PC-9 (cell line): ENCODE measurements around the gene BRF1. TPM values are rescaled to one million over a fixed set of nuclear protein-coding genes. Genes with fewer than 3 reads are reported as not detected.

ENCODE experiments used
- BruUV-seq: library from RNA; stranded (reverse); fragments of 400-500 nt; replicated peaks from 2 replicates; lab custom pipeline; 2021; lab: Mats Ljungman, UMichigan
- CTCF ChIA-PET: fragments of 300-600 bp; sonication (Branson Sonifier 250); formaldehyde crosslinking; loops from one replicate; lab custom pipeline; 2022; ENCODE audit warnings: antibody characterized with exemption; lab: Charles Lee
- POLR2A ChIA-PET: fragments of 300-600 bp; sonication (Branson Sonifier 250); formaldehyde crosslinking; loops from one replicate; lab custom pipeline; 2022; ENCODE audit warnings: antibody characterized with exemption; ENCODE audit not compliant: unreplicated experiment; lab: Charles Lee
- DNase-seq, 2 experiments: peaks; one replicate each; pipeline versions ENCODE4 v3.0.0 to v3.0.0-alpha.2; 2015 to 2022; ENCODE audit warnings: mixed read lengths in 1 of 2
- H2AFZ ChIP-seq: fragments of 200-600 bp; sonication (generic); 2 replicates; pipeline ENCODE4 v1.8.1; 2017; ENCODE audit warnings: antibody characterized with exemption
- H3F3A ChIP-seq: fragments of 200-600 bp; sonication (generic); 2 replicates; pipeline ENCODE4 v1.8.1; 2017; ENCODE audit warnings: antibody characterized with exemption, mild to moderate bottlenecking, low read depth; ENCODE audit not compliant: insufficient read depth
- H3K27ac ChIP-seq: fragments of 200-600 bp; sonication (generic); 2 replicates; pipeline ENCODE4 v1.6.1; 2016; ENCODE audit warnings: mixed run types
- H3K27me3 ChIP-seq: fragments of 200-600 bp; sonication (generic); 2 replicates; pipeline ENCODE4 v1.6.1; 2016; ENCODE audit warnings: low read depth, mixed run types; ENCODE audit not compliant: insufficient read depth
- H3K36me3 ChIP-seq: fragments of 200-600 bp; sonication (generic); 2 replicates; pipeline ENCODE4 v1.6.1; 2016; ENCODE audit warnings: low read depth, mixed run types
- H3K4me1 ChIP-seq: fragments of 200-600 bp; sonication (generic); replicated peaks from 2 replicates; pipeline ENCODE4 v1.6.1; 2016; ENCODE audit warnings: mixed run types; ENCODE audit not compliant: insufficient read depth
- H3K4me2 ChIP-seq: fragments of 200-600 bp; sonication (generic); 2 replicates; pipeline ENCODE4 v1.6.1; 2017; ENCODE audit warnings: mixed run types
- H3K4me3 ChIP-seq: fragments of 200-600 bp; sonication (generic); 2 replicates; pipeline ENCODE4 v1.6.1; 2016; ENCODE audit warnings: mixed run types
- H3K79me2 ChIP-seq: fragments of 200-600 bp; sonication (generic); 2 replicates; pipeline ENCODE4 v1.6.1; 2017; ENCODE audit warnings: low read depth, mixed run types
- H3K9me2 ChIP-seq: fragments of 200-600 bp; sonication (generic); 2 replicates; pipeline ENCODE4 v1.8.1; 2017; ENCODE audit warnings: mild to moderate bottlenecking; ENCODE audit not compliant: insufficient read depth
- H3K9me3 ChIP-seq: fragments of 200-600 bp; sonication (generic); 2 replicates; pipeline ENCODE4 v1.8.1; 2016; ENCODE audit warnings: low read depth; ENCODE audit not compliant: insufficient read depth
- H4K20me1 ChIP-seq: fragments of 200-600 bp; sonication (generic); 2 replicates; pipeline ENCODE4 v1.8.1; 2017; ENCODE audit not compliant: insufficient read depth
- CTCF ChIP-seq: fragments of 200-600 bp; sonication (generic); conservative IDR thresholded peaks from 2 replicates; pipeline ENCODE4 v1.6.1; 2017; ENCODE audit warnings: mixed run types, antibody characterized with exemption, mild to moderate bottlenecking, moderate library complexity
- EZH2 ChIP-seq: fragments of 200-600 bp; sonication (generic); IDR thresholded peaks from 2 replicates; pipeline ENCODE4 v1.8.0; 2017; ENCODE audit warnings: antibody characterized with exemption, low read depth
- intact Hi-C: fragments of 100-400 bp; cut with micrococcal nuclease; formaldehyde crosslinking; loops from one replicate; pipeline ENCODE4 v1.10.0; 2022; ENCODE audit not compliant: unreplicated experiment
- total RNA-seq: library from RNA; stranded (reverse); gene quantifications from 2 replicates; pipeline ENCODE4 v1.2.3, GENCODE V29; 2021

The BRF1 gene
- total RNA-seq, 1 experiment from 2014 or later = 24.8 TPM

GRCh38 chr14:105316968-105317510, 16.2 kb upstream of the BRF1 start:
- TF ChIP-seq EZH2 (no peak), CTCF (no peak)
- H3K4me2 ChIP-seq = peak overlapping the region; percentile 99; the same call in 1 of the 2 replicates
- peaks cover 66% of the 10 kb centered on the region for H3K79me2 ChIP-seq
- peaks cover 14% of the 10 kb centered on the region for H3K4me1 ChIP-seq
- no peak overlapping the region for H3K4me3 ChIP-seq
- H3K9me3 ChIP-seq = no peaks in the 10 kb centered on the region
- H3K27me3 ChIP-seq = no peaks in the 10 kb centered on the region
- BruUV-seq = no TSS peak
- DNase-seq = no peak
- ChIA-PET CTCF (interaction anchor here (0.6 kb wide), 1 partner anchor 1677 kb away, joined by 3 read pairs; no protein-coding TSS in a partner anchor), POLR2A (no interaction called here)
- H2AFZ ChIP-seq = no peak overlapping the region
- no peak overlapping the region for H3K27ac ChIP-seq
- H3F3A ChIP-seq = peaks cover 12% of the 10 kb centered on the region
- intact Hi-C loops = loop anchor here (2.0 kb wide), 1 partner anchor 174 kb away; the partner anchor contains the start of gene TEDC1
- peaks cover 3% of the 10 kb centered on the region; the same call in 1 of the 2 replicates for H4K20me1 ChIP-seq
- no peaks in the 10 kb centered on the region for H3K9me2 ChIP-seq
- no peaks in the 10 kb centered on the region for H3K36me3 ChIP-seq

- H3K27me3 ChIP-seq = no peaks in the 10 kb centered on the region
- peaks cover 14% of the 10 kb centered on the region for H3K4me1 ChIP-seq
- no peak overlapping the region; the same call in 1 of the 2 replicates for H3K4me3 ChIP-seq
- BruUV-seq = no TSS peak
- H3K79me2 ChIP-seq = peaks cover 61% of the 10 kb centered on the region
- H3K4me2 ChIP-seq = peak overlapping the region; percentile 99
- intact Hi-C loops = loop anchor here (2.0 kb wide), 1 partner anchor 174 kb away; the partner anchor contains the start of gene TEDC1
- TF ChIP-seq EZH2 (no peak), CTCF (no peak)
- H4K20me1 ChIP-seq = peaks cover 3% of the 10 kb centered on the region; the same call in 1 of the 2 replicates
- ChIA-PET POLR2A (no interaction called here), CTCF (interaction anchor here (0.6 kb wide), 1 partner anchor 1676 kb away, joined by 3 read pairs; no protein-coding TSS in a partner anchor)
- DNase-seq = no peak
- no peak overlapping the region for H3K27ac ChIP-seq
- no peaks in the 10 kb centered on the region for H3K9me3 ChIP-seq
- H2AFZ ChIP-seq = no peak overlapping the region
- no peaks in the 10 kb centered on the region for H3K36me3 ChIP-seq
- H3K9me2 ChIP-seq = no peaks in the 10 kb centered on the region
- peaks cover 12% of the 10 kb centered on the region for H3F3A ChIP-seq
Measured at GRCh38 chr14:105316577-105316941, 15.8 kb upstream of the BRF1 start.

DNA sequence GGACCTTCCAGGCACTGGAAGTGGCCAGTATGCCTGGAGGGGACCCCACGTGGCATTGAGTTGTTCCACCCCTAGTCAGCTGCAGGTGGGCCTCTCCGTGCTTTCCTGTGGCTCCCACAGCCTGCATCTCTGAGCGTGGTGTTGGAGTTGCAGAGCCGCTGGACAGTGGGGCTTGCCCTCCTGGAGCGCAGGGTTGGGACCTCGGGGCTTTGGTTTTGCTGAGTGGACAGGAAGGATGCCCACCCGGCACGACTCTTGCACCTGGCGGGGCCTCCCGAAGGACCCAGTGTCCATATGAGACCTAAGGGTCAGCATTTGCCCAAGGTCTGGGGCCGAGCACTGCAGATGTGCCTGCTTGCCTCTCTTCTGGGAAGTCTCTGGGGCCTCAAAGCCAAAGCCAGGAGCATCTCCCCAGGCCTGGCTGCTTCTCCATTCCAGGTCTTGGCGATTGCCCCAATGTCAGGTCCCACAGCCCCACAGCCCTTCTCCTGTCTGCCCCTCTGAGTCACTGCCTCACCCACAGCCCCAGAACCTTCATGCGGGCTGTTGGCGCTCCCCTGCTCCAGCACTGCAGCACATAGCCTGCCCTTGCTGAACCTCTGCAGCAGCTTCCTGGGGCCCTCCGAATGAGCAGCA, 15.3 kb upstream of the BRF1 start:
- ChIA-PET POLR2A (no interaction called here), CTCF (interaction anchor here (0.6 kb wide), 1 partner anchor 1676 kb away, joined by 3 read pairs; no protein-coding TSS in a partner anchor)
- H3K36me3 ChIP-seq = no peaks in the 10 kb centered on the region
- no peaks in the 10 kb centered on the region for H3K9me2 ChIP-seq
- peak overlapping the region; percentile 98 for H3K4me3 ChIP-seq
- H3K4me2 ChIP-seq = peak overlapping the region; percentile 99
- H4K20me1 ChIP-seq = peaks cover 3% of the 10 kb centered on the region; the same call in 1 of the 2 replicates
- TF ChIP-seq CTCF (no peak), EZH2 (no peak)
- H3K9me3 ChIP-seq = no peaks in the 10 kb centered on the region
- peak in 1 of 2 experiments; percentile 4 for DNase-seq
- peaks cover 14% of the 10 kb centered on the region for H3K4me1 ChIP-seq
- BruUV-seq = no TSS peak
- peaks cover 12% of the 10 kb centered on the region for H3F3A ChIP-seq
- H2AFZ ChIP-seq = no peak overlapping the region; the same call in 1 of the 2 replicates
- intact Hi-C loops = loop anchor here (2.0 kb wide), 1 partner anchor 175 kb away; the partner anchor contains the start of gene TEDC1
- H3K27me3 ChIP-seq = no peaks in the 10 kb centered on the region
- peaks cover 56% of the 10 kb centered on the region for H3K79me2 ChIP-seq
- H3K27ac ChIP-seq = no peak overlapping the region
